Lower leg skin (tissue), 3 donors: ENCODE measurements around the gene HSPA4.

Source experiments
- POLR2A ChIP-seq, 2 donors: fragments of 450-650 bp; IDR thresholded peaks; one replicate each; pipeline ENCODE4 v1.6.1; 2016 to 2017; ENCODE audit warnings: antibody characterized with exemption in 2 of 2, mild to moderate bottlenecking in 1 of 2, moderate library complexity in 1 of 2
- TF ChIP-seq, protein P1 (sequence below), 3 donors: fragments of 450-650 bp; IDR thresholded peaks; one replicate each; pipeline ENCODE4 v1.5.1; 2016; ENCODE audit warnings: antibody characterized with exemption in 3 of 3, mild to moderate bottlenecking in 3 of 3, moderate library complexity in 2 of 3

DNA sequence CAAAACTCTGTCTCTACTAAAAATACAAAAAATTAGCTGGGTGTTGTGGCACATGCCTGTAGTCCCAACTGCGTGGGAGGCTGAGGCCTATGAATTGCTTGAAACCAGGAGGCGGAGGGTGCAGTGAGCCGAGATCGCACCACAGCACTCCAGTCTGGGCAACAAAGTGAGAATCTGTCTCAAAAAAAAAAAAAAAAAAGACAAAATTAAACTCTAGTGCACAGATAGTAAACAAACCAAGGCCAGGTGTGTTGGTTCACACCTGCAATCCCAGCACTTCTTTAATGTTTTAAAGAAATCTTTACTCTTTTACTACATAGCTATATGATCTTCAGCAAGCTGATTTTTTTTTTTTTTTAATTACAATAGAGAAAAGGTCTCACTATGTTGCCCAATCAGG, 33.8 kb upstream of the HSPA4 start:
- TF ChIP-seq, protein P1, sequence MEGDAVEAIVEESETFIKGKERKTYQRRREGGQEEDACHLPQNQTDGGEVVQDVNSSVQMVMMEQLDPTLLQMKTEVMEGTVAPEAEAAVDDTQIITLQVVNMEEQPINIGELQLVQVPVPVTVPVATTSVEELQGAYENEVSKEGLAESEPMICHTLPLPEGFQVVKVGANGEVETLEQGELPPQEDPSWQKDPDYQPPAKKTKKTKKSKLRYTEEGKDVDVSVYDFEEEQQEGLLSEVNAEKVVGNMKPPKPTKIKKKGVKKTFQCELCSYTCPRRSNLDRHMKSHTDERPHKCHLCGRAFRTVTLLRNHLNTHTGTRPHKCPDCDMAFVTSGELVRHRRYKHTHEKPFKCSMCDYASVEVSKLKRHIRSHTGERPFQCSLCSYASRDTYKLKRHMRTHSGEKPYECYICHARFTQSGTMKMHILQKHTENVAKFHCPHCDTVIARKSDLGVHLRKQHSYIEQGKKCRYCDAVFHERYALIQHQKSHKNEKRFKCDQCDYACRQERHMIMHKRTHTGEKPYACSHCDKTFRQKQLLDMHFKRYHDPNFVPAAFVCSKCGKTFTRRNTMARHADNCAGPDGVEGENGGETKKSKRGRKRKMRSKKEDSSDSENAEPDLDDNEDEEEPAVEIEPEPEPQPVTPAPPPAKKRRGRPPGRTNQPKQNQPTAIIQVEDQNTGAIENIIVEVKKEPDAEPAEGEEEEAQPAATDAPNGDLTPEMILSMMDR (IDR thresholded peaks at IDR 0.05) = no peak
- no peak for TF ChIP-seq POLR2A (IDR thresholded peaks at IDR 0.05)
